GM19468 (cell line): Measurements from ENCODE around the gene ARID3B.
A peak's percentile ranks its signal among the peaks of the same experiment; 100 is the strongest.
"Not testable (repeated sequence)": the region's sequence is repeated elsewhere in the genome, so short reads cannot be mapped to it uniquely, and the experiment has no call there.

Source experiments
- ATAC-seq: cut with Tn5 transposase; IDR thresholded peaks from one replicate; pipeline ENCODE4 v1.9.1; 2021; ENCODE audit warnings: mild to moderate bottlenecking, moderate library complexity, moderate number of reproducible peaks; ENCODE audit not compliant: unreplicated experiment; ENCODE audit errors: extremely low read depth

The ARID3B gene

DNA sequence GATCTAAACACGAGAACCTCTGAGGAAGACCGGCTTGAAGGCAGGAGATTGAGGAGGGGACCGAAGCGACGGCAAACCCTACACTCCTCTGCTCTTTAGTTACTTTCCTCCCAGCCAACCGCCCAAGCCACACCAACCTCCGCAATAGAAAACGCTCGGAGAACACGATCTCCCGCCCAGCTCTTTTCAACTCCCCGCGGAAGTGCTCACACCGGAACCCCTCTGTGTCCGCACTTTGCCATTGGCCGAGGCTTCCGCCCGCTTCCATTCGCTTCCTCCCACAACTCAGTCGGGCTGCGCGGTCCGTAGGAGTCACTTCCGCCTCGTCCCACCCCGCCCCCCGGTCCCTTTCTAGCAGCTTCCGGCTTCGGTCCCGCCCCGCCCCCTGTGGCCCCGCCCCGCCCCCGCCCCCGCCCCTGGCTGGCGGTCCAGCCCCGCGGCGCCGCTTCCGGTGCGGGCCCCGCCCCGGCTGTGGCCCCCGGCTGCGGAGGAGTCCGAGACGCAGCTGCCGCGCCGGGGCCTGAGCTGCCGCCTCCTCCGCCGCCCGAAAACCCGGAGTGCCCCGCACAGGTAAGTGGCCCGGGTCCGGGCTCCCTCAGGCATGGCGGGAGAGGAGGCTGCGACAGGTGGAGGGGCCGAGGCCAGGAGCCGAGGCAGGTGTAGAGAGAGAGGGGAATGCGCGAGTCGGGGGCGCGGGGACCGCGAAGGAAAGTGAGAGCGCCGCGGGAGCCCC lies at the start of gene ARID3B:
ARID3B (plus strand) TSS at position 460 of the 733 bp plus-strand sequence. CDS start 2,717 bp downstream, outside the sequence.
- ATAC-seq: peak; percentile 42

DNA sequence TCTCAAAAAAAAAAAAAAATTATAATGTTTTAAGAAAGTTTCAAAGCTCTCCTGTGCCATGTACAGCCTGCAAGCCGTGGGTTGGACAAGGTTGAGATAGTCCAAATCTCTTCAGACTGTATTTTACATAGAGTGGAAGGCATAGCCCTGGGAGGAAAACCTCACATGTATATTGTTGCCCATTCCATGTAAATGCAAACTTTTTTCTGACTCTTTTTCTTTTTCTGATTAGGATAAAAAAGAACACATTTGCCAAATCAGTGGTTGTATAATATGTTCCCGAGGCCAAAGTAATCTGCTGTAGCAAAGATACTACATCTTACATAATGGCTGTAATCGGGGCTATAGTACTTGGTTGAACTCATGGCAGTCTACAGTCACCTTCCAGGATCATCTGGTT lies 44.4 kb upstream of the ARID3B start:
- ATAC-seq: no peak

DNA sequence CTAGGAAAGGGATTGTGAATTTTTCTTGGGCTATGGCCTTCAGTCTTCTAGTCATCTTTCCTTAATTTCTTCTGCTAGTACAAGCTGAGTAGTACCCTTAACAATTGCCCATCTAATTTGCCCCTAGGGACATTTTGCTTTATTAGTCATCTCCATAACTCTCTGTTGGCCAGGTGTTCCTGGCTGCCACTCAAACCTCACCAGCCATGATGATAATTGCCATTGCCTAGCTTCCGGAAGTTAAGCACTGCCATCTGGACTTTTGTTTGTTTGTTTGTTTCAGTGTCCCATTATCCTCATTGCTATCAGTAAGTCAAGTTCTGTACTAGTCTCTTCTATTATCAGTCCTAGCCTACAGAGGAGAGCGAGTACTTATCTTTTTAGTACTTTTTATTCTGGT lies 43.4 kb upstream of the ARID3B start:
- no peak for ATAC-seq

GRCh38 chr15:74499366-74499765 lies 41.7 kb upstream of the ARID3B start:
- ATAC-seq: no peak

- no peak for ATAC-seq
Measured at GRCh38 chr15:74500401-74500800, 40.6 kb upstream of the ARID3B start.

DNA sequence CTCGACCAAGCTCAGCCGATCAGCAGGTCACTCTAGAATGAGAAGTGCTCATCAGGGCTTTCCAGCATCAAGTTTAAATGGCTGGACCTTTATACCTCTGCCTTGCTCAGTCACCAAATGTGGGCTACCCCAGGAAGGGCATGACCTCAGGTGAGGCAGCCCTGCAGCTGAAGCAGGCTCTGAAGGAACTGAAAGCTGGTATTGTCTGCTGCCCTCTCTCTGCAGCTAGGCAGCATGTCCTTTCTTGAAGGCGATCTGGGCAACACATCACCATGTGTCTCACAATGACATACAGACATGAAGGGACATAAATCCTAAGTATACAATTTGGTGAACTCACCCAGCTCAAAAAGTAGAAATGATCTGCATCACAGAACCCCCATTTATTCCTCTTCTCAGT lies 38.7 kb upstream of the ARID3B start:
- no peak for ATAC-seq

DNA sequence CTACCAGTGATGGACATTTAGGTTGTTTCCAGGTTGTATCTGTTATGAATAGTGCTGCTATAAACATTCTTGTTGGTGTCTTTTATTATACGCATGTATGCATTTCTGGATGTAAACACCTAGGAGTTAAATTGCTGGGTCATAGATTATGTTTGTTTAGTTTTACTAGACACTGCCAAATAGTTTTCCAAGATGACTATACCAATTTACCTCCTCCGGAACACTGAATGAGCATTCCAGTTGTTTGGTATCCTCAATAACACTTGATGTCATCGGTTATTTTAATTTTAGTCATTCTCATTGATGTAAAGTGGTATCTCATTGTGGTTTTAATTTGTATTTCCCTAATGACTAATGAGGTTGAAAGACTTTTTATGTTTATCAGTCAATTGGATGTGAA lies 36.6 kb upstream of the ARID3B start:
- ATAC-seq: no peak

- ATAC-seq: no peak
Measured at GRCh38 chr15:74504836-74505235, 36.2 kb upstream of the ARID3B start.

GRCh38 chr15:74505837-74506514 lies 35.0 kb upstream of the ARID3B start:
- ATAC-seq: no peak

DNA sequence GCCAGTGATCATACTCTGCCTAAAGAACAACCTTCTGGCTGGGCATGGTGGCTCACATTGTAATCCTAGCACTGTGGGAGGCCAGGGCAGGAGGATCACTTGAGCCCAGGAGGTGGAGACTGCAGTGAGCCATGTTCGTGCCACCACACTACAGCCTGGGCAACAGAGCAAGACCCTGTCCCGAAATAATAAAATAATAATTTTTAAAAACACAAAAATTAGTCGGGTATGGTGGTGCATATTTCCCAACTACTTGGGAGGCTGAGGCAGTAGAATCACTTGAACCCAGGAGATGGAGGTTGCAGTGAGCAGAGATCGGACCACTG lies 34.5 kb upstream of the ARID3B start:
- ATAC-seq: no peak

- ATAC-seq: peak; percentile 18
Measured at GRCh38 chr15:74511583-74511982, 29.4 kb upstream of the ARID3B start.

- not testable (repeated sequence) for ATAC-seq
Measured at GRCh38 chr15:74514059-74514458, 27.0 kb upstream of the ARID3B start.

DNA sequence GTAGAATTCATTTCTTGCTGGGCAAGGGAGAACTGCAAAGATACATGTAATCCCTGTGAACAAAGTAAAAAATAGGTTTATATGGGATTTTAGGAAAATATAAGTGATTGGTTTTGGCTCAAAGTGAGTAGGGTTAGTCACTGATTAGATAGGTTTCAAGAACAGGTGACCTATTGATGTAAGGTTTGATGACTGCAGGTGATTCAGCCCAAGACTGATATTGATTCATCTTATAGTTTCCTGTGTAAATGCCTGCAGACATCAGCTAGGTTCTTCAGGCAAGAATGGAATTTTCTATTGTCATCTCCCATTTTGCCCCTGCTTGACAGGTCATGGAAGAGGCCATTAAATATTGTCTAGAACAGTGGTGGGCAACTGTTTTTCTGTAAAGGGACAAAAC lies 23.9 kb upstream of the ARID3B start:
- no peak for ATAC-seq

- ATAC-seq: no peak
Measured at GRCh38 chr15:74519311-74519710, 21.7 kb upstream of the ARID3B start.

DNA sequence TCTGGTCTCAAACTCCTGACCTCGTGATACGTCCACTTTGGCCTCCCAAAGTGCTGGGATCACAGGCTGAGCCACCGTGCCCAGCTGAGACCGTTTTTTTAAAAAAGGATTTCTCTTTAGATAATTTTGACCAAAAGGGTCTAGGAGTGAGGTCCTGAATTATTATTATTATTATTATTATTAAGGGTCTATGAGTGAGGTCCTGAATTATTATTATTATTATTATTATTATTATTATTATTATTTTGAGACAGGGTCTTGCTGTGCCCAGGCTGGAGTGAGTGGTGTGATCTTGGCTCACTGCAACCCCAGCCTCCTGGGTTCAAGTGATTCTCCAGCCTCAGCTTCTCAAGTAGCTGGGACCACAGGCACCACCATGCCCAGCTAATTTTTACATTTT lies 20.6 kb upstream of the ARID3B start:
- no peak for ATAC-seq

- ATAC-seq: no peak
Measured at GRCh38 chr15:74523982-74524381, 17.0 kb upstream of the ARID3B start.

- no peak for ATAC-seq
Measured at GRCh38 chr15:74525309-74525708, 15.7 kb upstream of the ARID3B start.

GRCh38 chr15:74525945-74526344 lies 15.1 kb upstream of the ARID3B start:
- ATAC-seq: no peak

- ATAC-seq: no peak
Measured at GRCh38 chr15:74528876-74529275, 12.1 kb upstream of the ARID3B start.

DNA sequence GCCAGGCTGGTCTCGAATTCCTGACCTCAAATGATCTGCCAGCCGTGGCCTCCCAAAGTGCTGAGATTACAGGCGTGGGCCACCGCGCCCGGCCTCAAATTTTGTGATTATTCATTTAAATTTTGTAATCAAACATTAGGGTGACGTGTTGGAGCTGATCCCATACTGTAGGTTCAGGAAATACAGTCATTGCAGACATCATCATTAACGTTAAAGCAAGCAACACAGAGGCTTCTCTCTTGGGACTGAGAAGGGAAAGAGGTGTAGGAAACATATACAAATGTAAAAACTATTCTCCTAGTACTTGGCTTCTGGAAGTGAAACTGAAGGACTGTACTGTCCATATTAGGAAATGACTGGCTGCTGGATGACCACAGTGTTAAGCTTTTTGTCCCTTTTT lies 11.1 kb upstream of the ARID3B start:
- no peak for ATAC-seq

GRCh38 chr15:74530771-74531143 lies 10.3 kb upstream of the ARID3B start:
- ATAC-seq: no peak
